Endothelial cell of umbilical vein (primary cell): ENCODE data around the gene MMS22L. TPM values are rescaled to one million over a fixed set of nuclear protein-coding genes. Genes with fewer than 3 reads are reported as not detected.

Experiments used
- BruUV-seq: library from RNA; stranded (reverse); fragments of 400-500 nt; replicated peaks from 2 replicates; lab custom pipeline; 2021; lab: Mats Ljungman, UMichigan
- CTCF ChIA-PET: fragments of 300-600, 350-600 bp; sonication (Branson Sonifier 250); formaldehyde crosslinking; loops from one replicate; lab custom pipeline; 2021; ENCODE audit warnings: antibody characterized with exemption, inconsistent platforms; lab: Charles Lee
- POLR2A ChIA-PET: fragments of 300-600, 350-600 bp; sonication (Branson Sonifier 250); formaldehyde crosslinking; loops from one replicate; lab custom pipeline; 2021; ENCODE audit warnings: antibody characterized with exemption, inconsistent platforms; lab: Charles Lee
- DNase-seq: peaks from one replicate; pipeline ENCODE4 v3.0.0-alpha.2; 2011; ENCODE audit warnings: low read depth, low spot score
- FAIRE-seq: peaks from 2 replicates; lab custom pipeline; 2011; peaks lifted over from hg19 to GRCh38; lab: Jason Lieb, UNC
- H2AFZ ChIP-seq: 2 replicates; pipeline ENCODE4 v1.6.0; 2012; ENCODE audit warnings: low read depth, low read length, control low read depth, inconsistent platforms
- H3K27ac ChIP-seq: 2 replicates; pipeline ENCODE4 v1.5.1; 2011; ENCODE audit warnings: low read depth, mild to moderate bottlenecking, control low read depth, low read length, moderate library complexity; ENCODE audit not compliant: insufficient read depth
- H3K27me3 ChIP-seq, 2 experiments: 2 replicates each; pipeline versions ENCODE4 v1.6.0 to v1.6.1; 2011; ENCODE audit warnings: low read length in 2 of 2, mixed read lengths in 1 of 2; ENCODE audit not compliant: control insufficient read depth in 2 of 2, insufficient read depth in 2 of 2
- H3K36me3 ChIP-seq, 2 experiments: 2 replicates in 1 of 2; 3 replicates in 1 of 2; pipeline ENCODE4 v1.5.1; 2011; ENCODE audit warnings: low read length in 2 of 2, mild to moderate bottlenecking in 1 of 2, moderate library complexity in 1 of 2; ENCODE audit not compliant: control insufficient read depth in 2 of 2, insufficient read depth in 2 of 2; ENCODE audit errors: extremely low read depth in 1 of 2
- H3K4me1 ChIP-seq: 3 replicates; pipeline ENCODE4 v1.5.1; 2011; ENCODE audit warnings: mild to moderate bottlenecking, low read length; ENCODE audit not compliant: control insufficient read depth, insufficient read depth; ENCODE audit errors: extremely low read depth
- H3K4me2 ChIP-seq: 2 replicates; pipeline ENCODE4 v1.6.1; 2011; ENCODE audit warnings: low read length, control low read depth, mixed read lengths; ENCODE audit not compliant: insufficient read depth
- H3K4me3 ChIP-seq, 3 experiments: fragments of 200-600 bp in 1 of 3; sonication (generic), shearing (Covaris generic) in 1 of 3; replicated peaks in 1 of 3; 2 replicates each; pipeline ENCODE4 v1.5.1; 2011 to 2016; ENCODE audit warnings: control low read depth in 3 of 3, low read length in 3 of 3, mild to moderate bottlenecking in 2 of 3, inconsistent platforms in 1 of 3, low read depth in 1 of 3, moderate library complexity in 1 of 3; ENCODE audit not compliant: insufficient read depth in 1 of 3
- H3K79me2 ChIP-seq: 2 replicates; pipeline ENCODE4 v1.6.0; 2012; ENCODE audit warnings: low read length, inconsistent platforms; ENCODE audit not compliant: control insufficient read depth, insufficient read depth
- H3K9ac ChIP-seq: replicated peaks from 2 replicates; pipeline ENCODE3; 2011; ENCODE audit warnings: low read length, control low read depth; ENCODE audit not compliant: insufficient read depth; ENCODE audit errors: extremely low read depth
- H3K9me1 ChIP-seq: replicated peaks from 3 replicates; pipeline ENCODE4 v1.6.0; 2011; ENCODE audit warnings: mild to moderate bottlenecking, low read length; ENCODE audit not compliant: control insufficient read depth, insufficient read depth; ENCODE audit errors: extremely low read depth
- H3K9me3 ChIP-seq: replicated peaks from 2 replicates; pipeline ENCODE4 v1.5.1; 2012; ENCODE audit warnings: low read length, inconsistent platforms; ENCODE audit not compliant: control insufficient read depth, insufficient read depth
- H4K20me1 ChIP-seq: replicated peaks from 2 replicates; pipeline ENCODE3; 2011; ENCODE audit warnings: mild to moderate bottlenecking, low read length; ENCODE audit not compliant: control insufficient read depth, insufficient read depth; ENCODE audit errors: extremely low read depth
- EZH2 ChIP-seq: IDR thresholded peaks from 2 replicates; pipeline ENCODE4 v1.6.1; 2012; ENCODE audit warnings: borderline replicate concordance, low read depth, mild to moderate bottlenecking, moderate library complexity, low read length, inconsistent platforms; ENCODE audit not compliant: severe bottlenecking
- GATA2 ChIP-seq: IDR thresholded peaks from 2 replicates; pipeline ENCODE4 v1.7.0; 2011; ENCODE audit warnings: low read depth, mild to moderate bottlenecking, moderate library complexity, mixed read lengths, low read length; ENCODE audit not compliant: insufficient read length, insufficient read depth
- JUN ChIP-seq: IDR thresholded peaks from 2 replicates; pipeline ENCODE4 v1.6.1; 2011; ENCODE audit warnings: borderline replicate concordance, low read depth; ENCODE audit not compliant: insufficient read length, insufficient read depth
- POLR2A ChIP-seq: IDR thresholded peaks from 2 replicates; pipeline ENCODE4 v1.6.1; 2012; ENCODE audit warnings: low read depth, mild to moderate bottlenecking, control low read depth, low read length
- POLR2AphosphoS5 ChIP-seq: IDR thresholded peaks from 2 replicates; pipeline ENCODE4 v1.6.1; 2012; ENCODE audit warnings: low read depth, mild to moderate bottlenecking, control low read depth, low read length, moderate library complexity; ENCODE audit not compliant: insufficient read depth
- dilution Hi-C: fragments of 300-500 bp; cut with MboI; formaldehyde crosslinking; loops from one replicate; pipeline ENCODE4 v1.15.0; 2019; ENCODE audit warnings: low sequenced_read_pairs; ENCODE audit not compliant: extremely low pct_ligation_motif_present
- intact Hi-C: fragments of 100-400 bp; cut with micrococcal nuclease; formaldehyde crosslinking; loops from one replicate; pipeline ENCODE4 v1.10.0; 2022
- polyA plus RNA-seq, 4 experiments: library from polyadenylated mRNA; depleted of rRNA in 3 of 4; stranded (reverse) in 3 of 4; unstranded in 1 of 4; fragments of >200 nt; gene quantifications; 2 replicates each; pipeline versions ENCODE4 v1.2.1 to v1.2.3, GENCODE V29; 2011 to 2012; ENCODE audit warnings: missing spikeins in 1 of 4
- total RNA-seq: library from RNA; stranded (reverse); gene quantifications from 2 replicates; pipeline ENCODE4 v1.2.3, GENCODE V29; 2021
- TF ChIP-seq, protein P1 (sequence below): IDR thresholded peaks from 2 replicates; pipeline ENCODE4 v1.6.1; 2011; ENCODE audit not compliant: insufficient read depth, insufficient read length
- TF ChIP-seq, protein P2 (sequence below), 2 donors: IDR thresholded peaks; 1 replicate in 1 of 2; 2 replicates in 1 of 2; pipeline ENCODE4 v1.5.1; 2011; ENCODE audit warnings: low read length in 2 of 2, mild to moderate bottlenecking in 2 of 2, moderate library complexity in 2 of 2, control low read depth in 1 of 2, inconsistent platforms in 1 of 2, low read depth in 1 of 2; ENCODE audit not compliant: insufficient read depth in 1 of 2; ENCODE audit errors: extremely low read depth in 1 of 2

The MMS22L gene
- total and polyA plus RNA-seq, 2 donors (not counting 3 experiments of a cell fraction or from before 2014, with no cell fraction given), result 5.5 to 19.3 TPM

DNA sequence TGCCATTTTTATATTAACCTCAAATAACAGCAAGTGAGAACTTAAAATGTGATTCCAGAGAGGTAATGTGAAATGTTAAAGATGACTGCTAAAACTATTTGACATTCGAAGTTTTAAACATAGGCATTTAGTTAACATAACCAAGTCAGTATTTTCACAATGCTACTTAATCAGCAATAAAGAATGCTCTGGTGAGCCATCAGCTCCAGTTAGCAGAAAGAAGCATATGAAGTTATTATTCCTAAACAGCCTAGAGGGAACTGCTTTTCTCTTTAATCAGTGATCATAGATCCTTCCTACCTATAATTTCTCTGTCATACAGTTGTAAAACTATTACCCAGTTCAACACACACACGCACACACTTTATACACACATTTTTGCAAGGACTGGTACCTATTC, 60.1 kb downstream of the MMS22L start:
- Histone ChIP-seq H3K4me2 (no peak overlapping the region), H3K27me3 (no peaks in the 10 kb centered on the region), H3K4me3 (no peak overlapping the region), H3K9ac (no peak overlapping the region), H3K9me1 (no peaks in the 10 kb centered on the region), H3K27ac (no peak overlapping the region), H3K9me3 (no peaks in the 10 kb centered on the region), H3K79me2 (no peaks in the 10 kb centered on the region), H3K4me1 (no peaks in the 10 kb centered on the region), H4K20me1 (no peaks in the 10 kb centered on the region), H2AFZ (no peak overlapping the region), H3K36me3 (peaks cover 0 to 2% of the 10 kb centered on the region in 2 experiments)
- no peak for DNase-seq
- TF ChIP-seq, protein P1, sequence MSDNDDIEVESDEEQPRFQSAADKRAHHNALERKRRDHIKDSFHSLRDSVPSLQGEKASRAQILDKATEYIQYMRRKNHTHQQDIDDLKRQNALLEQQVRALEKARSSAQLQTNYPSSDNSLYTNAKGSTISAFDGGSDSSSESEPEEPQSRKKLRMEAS, result no peak
- TF ChIP-seq, protein P2, sequence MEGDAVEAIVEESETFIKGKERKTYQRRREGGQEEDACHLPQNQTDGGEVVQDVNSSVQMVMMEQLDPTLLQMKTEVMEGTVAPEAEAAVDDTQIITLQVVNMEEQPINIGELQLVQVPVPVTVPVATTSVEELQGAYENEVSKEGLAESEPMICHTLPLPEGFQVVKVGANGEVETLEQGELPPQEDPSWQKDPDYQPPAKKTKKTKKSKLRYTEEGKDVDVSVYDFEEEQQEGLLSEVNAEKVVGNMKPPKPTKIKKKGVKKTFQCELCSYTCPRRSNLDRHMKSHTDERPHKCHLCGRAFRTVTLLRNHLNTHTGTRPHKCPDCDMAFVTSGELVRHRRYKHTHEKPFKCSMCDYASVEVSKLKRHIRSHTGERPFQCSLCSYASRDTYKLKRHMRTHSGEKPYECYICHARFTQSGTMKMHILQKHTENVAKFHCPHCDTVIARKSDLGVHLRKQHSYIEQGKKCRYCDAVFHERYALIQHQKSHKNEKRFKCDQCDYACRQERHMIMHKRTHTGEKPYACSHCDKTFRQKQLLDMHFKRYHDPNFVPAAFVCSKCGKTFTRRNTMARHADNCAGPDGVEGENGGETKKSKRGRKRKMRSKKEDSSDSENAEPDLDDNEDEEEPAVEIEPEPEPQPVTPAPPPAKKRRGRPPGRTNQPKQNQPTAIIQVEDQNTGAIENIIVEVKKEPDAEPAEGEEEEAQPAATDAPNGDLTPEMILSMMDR (IDR thresholded peaks at IDR 0.05; ENCODE audit: extremely low read depth in 1 of 2, insufficient read depth in 1 of 2, low read depth in 1 of 2, low read length in 2 of 2), result no peak
- no peak for TF ChIP-seq EZH2
- no peak for TF ChIP-seq JUN
- TF ChIP-seq POLR2A, result no peak
- TF ChIP-seq GATA2, result no peak
- no peak for TF ChIP-seq POLR2AphosphoS5
- ChIA-PET POLR2A (no interaction called here), CTCF (interaction anchor here (1.6 kb wide), 1 partner anchor 27 kb away, joined by 3 read pairs; no protein-coding TSS in a partner anchor)
- BruUV-seq, result no TSS peak
- dilution Hi-C loops, result no loop called here
- FAIRE-seq, result no peak
- intact Hi-C loops, result no loop called here
